ACHN (cell line): ENCODE data around the gene TBX4.
"Not testable (repeated sequence)": the region's sequence is repeated elsewhere in the genome, so short reads cannot be mapped to it uniquely, and the experiment has no call there.

Source experiments
- DNase-seq: peaks from one replicate; pipeline ENCODE4 v3.0.0-alpha.2; 2015
- in situ Hi-C: cut with HindIII; loops from 2 replicates; pipeline ENCODE4 v1.10.0; 2017; ENCODE audit warnings: low sequenced_read_pairs, low pct_ligation_motif_present, low pct_unique_long_range_greater_than_20kb

TBX4 gene

DNA sequence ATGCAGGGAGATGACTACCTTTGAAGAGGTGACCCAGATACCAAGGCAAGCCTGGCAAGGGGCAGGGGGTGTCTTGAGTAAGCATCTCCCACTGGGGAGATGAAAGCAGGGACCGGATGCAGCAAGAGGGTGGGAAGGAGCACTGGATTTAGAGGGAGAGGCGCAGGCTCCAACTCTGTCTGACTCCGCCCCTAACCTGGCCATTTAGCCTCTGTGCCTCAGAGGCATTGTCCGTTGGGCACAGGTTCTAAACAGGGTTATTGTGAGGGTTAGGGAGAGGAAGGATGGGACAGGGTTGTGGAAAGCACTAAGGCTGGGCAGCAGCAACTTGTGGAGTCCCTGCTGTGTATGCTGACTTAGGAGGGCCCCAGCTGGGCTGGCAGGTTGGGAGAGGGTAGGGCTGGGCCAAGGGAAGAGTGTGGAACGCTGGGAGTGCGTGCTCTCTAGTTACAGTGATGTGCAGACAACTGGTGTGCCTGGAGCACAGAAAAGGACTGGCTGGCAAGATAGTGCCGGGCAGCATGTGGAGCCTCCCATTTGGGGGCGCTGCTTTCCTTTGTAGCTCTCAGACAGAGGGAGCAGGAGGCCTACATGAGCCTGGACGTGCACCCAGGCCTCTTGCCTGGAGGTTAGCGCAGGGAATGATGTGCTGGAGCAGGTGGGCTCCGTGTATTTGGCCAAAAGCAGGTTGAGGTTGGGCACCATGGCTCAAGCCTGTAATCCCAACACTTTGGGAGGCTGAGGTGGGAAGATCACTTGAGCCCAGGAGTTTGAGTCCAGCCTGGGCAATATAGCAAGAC lies 26.3 kb upstream of the TBX4 start:
- peak; percentile 35 for DNase-seq
- in situ Hi-C loops: no loop called here

DNA sequence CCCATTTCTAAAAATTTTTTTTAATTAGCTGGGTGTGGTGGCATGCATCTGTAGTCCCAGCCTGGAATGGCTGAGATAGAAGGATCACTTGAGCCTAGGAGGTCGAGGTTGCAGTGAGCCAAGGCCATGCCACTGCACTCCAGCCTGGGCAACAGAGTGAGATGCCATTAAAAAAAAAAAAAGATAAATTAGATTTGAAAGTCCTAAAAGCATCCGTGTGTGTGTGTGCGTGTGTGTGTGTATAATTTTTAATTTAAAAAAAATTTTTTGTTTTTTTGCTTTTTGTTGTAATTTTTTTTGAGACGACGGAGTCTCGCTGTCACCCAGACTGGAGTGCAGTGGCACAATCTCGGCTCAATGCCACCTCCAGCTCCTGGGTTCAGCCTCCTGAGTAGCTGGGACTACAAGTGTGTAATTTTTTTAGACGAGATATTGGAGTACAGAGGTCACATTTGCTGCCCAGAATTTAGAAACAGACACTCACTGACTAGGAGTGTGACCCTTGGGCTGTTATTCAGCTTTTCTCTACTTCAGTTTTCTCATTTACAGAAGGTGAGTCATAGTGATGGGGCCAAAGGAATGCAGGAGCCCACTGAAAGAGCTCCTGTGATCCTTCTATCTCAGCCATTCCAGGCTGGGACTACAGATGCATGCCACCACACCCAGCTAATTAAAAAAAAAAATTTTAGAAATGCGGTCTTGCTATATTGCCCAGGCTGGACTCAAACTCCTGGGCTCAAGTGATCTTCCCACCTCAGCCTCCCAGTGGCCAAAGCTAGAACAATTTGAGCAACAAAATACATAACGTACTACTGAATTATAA lies 25.5 kb upstream of the TBX4 start:
- DNase-seq: peak; percentile 45
- in situ Hi-C loops: no loop called here

DNA sequence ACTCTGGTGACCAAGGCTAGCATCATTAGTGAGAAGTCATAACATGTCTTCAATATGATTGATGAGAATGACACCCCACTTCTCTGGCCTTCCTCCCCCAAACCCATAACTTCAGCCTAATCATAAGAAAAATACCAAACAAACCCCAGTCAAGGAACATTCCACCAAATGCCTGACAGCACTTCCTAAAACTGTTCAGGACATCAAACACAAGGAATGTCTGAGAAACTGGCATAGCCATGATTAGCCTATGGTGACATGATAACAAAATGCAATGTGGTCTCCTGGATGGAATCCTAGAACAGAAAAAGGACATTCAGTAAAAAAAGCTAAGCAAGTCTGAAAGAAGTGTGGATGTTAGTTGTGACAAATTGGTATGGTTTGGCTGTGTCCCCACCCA lies 24.7 kb upstream of the TBX4 start:
- no peak for DNase-seq
- in situ Hi-C loops: no loop called here

DNA sequence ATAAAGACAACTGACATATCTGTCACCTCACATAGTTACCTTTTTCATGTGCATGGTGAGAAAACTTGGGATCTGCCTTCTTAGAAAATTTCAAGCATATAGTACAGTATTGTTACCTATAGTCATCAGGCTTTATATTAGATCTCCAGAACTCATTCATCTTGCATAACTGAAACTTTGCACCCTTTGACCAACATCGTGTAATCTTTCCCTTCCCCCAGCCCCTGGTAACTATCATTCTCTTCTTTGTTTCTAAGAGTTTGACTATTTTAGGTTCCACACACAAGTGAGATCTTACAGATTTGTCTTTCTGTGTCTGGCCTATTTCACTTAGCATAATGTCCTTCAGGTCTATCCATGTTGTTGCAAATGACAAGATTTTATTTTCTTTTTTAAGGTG lies 22.9 kb upstream of the TBX4 start:
- no peak for DNase-seq
- in situ Hi-C loops: no loop called here

DNA sequence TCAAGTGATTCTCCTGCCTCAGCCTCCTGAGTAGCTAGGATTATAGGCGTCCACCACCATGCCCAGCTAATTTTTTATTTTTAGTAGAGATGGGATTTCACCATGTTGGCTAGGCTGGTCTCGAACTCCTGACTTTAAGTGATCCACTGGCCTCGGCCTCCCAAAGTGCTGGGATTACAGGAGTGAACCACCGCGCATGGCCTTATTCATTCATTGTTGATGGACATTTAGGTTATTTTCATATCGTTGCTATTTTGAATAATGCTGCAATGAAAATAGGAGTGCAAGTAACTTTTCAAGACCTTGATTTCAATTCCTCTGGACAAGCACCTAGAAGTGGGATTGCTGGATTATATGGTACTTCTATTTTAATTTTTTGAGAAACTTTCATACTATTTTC lies 22.4 kb upstream of the TBX4 start:
- DNase-seq, in situ Hi-C loops: not testable (repeated sequence)

DNA sequence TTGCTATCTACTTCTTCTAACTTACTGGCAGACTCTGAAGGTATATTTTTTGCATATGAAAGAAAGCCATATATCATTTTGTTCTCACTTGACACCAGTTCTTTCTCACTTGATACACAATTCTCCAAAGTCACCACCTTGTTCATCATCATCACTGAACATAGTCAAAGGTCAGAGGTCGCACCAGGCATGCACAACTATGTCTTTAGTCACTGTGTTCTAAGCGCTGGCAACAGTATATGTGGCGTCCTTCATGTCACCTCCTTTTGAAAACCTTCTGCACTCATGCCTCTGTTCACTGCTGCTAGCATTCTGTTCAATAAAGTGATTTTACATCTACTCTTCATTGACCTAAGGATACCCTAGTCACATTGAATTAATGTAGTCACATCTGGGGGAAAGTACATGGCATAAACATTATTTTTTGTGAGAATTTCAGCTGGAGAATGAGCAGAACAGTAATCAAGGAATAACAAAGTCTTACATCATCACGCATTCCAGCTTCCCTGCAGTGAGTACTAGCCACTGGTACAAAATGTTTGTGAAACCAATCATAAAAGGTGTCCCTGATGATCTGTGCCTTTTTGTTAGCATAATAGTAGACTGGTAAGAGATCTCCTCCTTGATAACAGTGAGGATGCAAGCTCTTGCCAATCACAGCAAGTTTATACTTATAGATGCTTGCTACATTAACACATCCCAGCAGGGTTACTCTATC lies 20.5 kb upstream of the TBX4 start:
- DNase-seq: no peak
- in situ Hi-C loops: no loop called here

DNA sequence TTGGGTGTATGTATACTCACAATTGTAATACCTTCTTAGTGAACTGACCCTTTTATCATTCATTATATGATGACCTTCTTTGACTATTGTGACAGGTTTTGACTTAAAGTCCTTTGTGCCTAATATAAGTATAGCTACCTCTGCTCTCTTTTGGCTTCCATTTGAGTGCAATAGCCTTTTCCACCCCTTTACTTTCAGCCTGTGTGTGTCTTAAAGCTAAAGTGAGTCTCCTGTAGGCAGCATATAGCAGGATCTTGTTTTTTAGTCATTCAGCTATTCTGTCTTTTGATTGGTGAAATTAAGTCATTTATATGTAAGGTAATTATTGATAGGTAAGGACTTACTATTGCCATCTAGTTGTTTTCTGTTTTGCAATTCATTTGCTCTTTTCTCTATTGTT lies 15.9 kb upstream of the TBX4 start:
- in situ Hi-C loops: no loop called here

DNA sequence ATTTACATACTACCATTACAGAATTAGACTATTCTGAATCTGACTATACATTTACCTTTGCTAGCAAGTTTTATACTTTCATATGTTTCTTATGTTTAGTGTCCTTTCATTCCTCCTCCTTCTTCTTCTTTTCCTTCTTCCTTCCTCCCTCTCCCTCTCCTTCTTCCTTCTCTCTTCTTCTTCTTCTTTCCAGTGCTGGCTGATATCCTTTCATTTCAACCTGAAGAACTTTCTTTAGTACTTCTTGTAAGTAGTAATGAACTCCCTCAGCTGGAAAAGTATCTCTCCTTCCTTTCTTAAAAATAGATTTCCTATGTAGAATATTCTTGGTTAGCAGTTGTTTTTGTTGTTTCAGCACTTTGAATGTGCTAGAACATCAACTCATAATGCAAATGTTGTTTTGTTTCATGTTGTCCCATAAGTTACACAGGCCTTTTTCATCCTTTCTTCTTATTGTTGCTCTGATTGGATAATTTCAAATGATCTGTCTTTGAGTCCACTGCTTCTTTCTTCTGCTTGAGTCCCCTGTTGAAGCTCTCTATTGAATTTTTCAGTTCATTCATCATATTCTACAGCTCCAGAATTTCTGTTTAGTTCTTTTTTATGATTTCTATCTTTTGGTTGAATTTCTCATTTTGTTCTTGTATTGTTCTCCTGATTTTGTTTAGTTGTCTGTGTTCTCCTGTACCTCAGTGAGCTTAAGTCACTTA lies 15.1 kb upstream of the TBX4 start:
- in situ Hi-C loops: no loop called here
- no peak for DNase-seq

More for the DNA sequence above, 15.9 kb upstream of the TBX4 start:
- no peak for DNase-seq

DNA sequence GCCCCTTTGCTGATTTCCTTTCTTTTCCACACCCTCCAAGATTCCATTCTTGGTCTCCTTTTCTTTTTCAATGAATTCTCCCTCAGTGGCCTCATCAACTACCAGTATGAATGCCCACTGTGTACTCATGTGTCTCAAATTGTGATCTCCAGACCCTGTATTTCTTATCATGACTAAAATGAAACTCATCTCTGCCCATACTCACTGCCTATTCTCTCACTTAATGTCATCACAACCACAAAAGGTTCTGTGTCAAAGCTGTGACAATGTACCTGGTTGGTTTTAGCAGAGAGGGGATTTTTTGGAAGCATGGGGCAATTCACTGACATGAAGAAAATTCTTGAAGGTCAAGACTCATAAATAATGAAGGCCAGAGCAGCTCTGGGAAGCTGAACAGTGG lies 11.5 kb upstream of the TBX4 start:
- in situ Hi-C loops: no loop called here

DNA sequence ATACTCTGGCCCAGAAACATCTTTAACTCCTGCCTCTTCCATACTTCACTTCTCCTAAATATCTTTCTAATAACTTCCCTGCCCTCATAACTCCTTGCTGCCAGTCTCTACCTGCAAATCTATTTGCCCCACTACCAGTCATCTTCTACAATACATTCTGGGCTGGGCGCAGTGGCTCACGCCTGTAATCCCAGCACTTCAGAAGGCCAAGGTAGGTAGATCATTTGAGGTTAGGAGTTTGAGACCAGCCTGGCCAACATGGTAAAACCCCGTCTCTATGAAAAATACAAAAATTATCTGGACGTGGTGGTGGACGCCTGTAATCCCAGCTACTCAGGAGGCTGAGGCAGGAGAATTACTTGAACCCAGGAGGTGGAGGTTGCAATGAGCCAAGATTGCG lies 10.7 kb upstream of the TBX4 start:
- DNase-seq, in situ Hi-C loops: not testable (repeated sequence)

More for the DNA sequence above, 11.5 kb upstream of the TBX4 start:
- no peak for DNase-seq

DNA sequence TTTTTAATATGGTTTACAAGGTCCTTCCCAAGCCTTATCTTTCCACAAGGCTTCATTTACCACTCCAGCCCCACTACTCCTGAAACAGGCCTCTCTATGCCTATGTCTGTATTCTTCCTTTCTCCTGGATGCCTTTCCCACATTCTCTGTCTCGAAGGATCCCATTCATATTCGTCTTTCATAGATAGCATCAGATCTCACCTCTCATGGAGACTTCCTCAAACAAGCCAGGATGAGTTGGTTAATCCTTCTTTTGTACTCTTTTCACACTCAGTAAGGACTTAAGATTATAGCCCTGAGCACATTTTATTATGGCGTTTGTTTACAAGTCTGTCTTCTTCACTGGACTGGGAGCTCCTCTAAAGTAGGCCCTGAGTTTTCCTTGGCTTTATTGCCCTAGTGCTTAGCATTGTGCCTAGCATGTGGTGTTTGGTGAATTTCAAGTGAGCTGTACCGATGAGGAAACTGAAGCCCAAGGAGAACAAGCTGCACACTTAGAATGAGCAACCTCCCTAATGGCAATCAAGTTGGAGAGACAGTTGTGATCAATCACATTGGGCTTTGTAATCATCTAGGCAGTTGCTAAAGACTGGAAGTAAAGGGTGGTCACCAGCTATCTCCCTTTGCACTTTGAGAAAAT lies 10.0 kb upstream of the TBX4 start:
- in situ Hi-C loops: no loop called here
- no peak for DNase-seq

DNA sequence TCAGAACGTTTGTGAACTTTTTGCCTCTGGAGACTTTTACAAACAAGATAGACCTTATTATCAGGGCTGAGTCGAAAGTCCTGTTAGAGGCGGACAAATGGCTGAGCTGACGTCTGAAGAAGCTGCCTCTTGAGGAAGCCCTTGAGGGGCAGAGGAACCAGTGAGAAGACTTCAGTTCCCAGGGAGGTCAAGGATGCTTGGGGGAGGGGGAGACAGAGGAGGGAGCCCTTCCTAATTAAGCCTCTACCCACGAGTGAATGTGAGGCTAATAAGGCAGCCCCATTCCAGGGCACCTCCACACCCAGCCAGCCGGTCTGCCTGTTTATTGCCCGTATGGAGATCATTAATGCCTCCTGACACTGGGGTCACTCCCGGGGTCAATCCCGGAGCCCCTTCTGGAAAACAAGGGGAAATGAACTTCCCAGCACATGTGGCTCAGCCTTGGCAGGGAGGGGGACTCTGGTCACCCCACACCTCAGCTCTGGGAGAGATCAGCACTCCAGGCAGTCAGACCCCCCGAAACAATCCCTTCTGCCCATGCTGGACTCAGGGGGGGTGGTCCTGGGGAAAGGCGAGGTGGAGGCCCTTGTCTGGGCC lies 9.2 kb upstream of the TBX4 start:
- DNase-seq: no peak
- in situ Hi-C loops: no loop called here

DNA sequence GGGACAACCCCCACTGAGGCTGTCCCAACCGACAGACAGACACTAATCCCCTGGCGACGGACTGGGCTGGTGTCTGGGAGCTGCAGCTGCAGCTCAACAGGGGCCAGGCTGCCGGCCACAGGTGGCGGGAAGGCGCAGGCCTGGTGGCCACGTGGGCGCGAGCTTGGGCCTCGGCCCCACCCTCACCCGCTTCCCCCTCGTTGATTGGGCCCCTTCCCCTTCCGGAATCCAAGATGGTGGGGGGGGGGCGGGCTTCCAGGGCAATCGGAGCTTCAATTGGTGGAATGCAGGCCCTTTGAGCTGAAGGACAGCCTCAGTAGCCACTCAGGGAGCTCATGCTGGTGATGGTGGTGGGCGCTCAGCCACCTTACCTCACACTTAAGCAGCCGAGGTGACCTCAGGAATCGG lies 8.7 kb upstream of the TBX4 start:
- DNase-seq: no peak
- in situ Hi-C loops: no loop called here

DNA sequence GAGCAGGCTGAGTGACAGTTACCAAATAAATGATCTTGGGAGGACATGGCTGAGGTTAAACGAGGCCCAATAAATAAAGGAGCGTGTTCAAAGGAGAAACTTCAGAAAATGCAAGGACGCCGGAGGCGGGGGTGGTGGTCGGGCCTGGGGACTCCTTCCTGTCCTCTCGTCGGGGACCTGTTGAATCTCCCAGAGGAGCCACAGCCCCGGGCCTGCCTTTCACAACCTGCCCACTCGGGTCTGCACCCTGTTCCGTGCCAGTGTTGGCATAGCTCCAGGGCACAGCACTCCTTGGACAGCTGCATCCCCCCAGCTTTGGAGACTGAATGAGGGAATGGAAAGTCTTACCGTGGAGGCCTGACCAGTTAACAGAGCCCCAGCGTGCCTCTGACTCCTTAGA lies 8.1 kb upstream of the TBX4 start:
- DNase-seq: no peak

DNA sequence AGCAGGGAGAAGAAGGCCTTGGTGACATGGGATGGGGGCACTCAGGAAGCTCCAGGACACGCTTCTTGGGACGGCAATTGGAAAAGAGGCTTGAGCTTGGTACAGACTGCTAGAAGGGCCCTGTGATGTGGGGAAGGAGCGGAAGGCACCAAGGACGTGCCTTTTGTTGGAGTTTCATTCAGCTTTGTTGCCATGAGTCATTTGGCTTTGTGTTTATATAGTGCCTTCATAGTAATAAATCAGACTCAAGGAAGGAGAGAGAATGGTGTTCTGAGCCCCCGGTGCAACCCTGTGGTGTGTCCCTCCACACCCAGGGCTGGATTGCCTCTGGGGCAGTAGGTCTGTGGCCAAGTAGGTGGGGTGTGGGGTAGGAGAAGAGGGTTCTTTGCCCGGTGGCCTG lies 7.4 kb upstream of the TBX4 start:
- no peak for DNase-seq
- in situ Hi-C loops: no loop called here

More for the DNA sequence above, 8.1 kb upstream of the TBX4 start:
- in situ Hi-C loops: no loop called here

DNA sequence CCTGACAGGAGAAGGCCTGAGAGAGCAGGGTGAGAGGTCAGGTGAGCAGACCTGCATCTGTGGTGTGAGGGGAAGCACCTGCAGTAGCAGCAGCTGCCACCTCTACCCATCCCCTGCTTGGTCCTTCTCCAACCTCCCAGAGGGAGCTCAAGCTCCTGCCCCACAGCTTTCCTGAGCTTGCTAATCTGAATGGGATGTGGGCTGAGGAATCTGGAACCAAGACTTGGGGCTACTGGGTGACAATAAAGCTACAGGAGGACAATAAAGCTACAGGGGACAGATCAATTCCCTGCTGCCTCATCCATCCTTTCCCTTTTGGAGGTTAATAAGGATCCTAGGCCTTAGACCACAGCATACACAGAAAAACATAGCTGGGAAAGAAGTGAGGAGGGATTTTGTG lies 4.9 kb upstream of the TBX4 start:
- no peak for DNase-seq
- in situ Hi-C loops: no loop called here

DNA sequence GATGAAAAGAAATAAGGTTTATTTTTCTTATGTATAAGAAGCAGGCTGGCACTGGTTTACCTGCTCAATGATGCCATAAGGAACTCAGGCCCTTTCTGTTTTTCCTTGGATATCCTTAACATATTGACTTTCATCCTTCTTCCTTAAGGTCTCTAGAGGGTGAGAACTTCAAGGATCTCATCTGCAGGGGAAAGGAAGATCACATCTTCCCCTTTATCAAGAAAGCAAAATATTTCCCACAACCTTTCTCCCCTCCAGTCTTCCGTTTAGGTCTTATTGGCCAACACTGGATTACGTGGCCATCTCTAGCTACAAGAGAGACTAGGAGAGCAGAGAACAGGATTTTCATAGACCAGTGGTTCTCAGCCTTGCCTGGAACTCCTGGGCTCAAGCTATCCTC lies 4.2 kb upstream of the TBX4 start:
- no peak for DNase-seq
- in situ Hi-C loops: no loop called here

DNA sequence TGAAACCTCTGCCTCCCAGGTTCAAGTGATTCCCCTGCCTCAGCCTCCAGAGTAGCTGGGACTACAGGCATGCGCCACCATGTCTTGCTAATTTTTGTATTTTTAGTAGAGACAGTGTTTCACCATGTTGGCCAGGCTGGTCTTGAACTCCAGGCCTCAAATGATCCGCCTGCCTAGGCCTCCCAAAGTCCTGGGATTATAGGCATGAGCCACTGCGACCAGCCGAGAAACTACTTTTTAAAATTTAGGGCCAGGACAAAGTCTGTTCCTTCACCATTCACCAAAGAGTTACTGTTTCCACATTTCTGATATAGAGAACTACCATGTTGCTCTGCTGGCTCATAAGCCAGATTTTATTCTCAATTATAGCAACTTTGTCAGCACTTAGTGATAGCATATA lies 3.1 kb upstream of the TBX4 start:
- in situ Hi-C loops, DNase-seq: not testable (repeated sequence)
